ENCODE measurements around the gene RPS14.
"Not testable (repeated sequence)": the region's sequence is repeated elsewhere in the genome, so short reads cannot be mapped to it uniquely, and the experiment has no call there.

Gene RPS14

DNA sequence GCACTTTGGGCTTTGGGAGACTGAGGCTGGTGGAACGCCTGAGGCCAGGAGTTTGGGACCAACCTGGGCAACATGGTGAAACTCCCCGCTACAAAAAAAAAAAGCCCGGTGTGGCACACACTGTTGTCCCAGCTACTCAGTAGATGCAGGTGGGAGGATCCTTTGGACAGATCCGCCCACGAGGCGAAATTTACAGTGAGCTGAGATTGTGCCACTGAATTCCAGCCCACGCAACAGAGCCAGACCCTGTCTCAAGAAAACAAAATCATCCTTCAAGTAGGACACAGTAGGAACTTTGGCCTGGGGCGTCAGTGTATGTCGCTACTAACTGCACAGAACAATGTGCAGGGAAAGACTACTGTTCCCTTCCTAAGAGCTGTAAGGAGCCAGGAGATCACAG is 4.8 kb downstream of the RPS14 start:
- no peak for DNase-seq (ENCODE audit: low spot score)

DNA sequence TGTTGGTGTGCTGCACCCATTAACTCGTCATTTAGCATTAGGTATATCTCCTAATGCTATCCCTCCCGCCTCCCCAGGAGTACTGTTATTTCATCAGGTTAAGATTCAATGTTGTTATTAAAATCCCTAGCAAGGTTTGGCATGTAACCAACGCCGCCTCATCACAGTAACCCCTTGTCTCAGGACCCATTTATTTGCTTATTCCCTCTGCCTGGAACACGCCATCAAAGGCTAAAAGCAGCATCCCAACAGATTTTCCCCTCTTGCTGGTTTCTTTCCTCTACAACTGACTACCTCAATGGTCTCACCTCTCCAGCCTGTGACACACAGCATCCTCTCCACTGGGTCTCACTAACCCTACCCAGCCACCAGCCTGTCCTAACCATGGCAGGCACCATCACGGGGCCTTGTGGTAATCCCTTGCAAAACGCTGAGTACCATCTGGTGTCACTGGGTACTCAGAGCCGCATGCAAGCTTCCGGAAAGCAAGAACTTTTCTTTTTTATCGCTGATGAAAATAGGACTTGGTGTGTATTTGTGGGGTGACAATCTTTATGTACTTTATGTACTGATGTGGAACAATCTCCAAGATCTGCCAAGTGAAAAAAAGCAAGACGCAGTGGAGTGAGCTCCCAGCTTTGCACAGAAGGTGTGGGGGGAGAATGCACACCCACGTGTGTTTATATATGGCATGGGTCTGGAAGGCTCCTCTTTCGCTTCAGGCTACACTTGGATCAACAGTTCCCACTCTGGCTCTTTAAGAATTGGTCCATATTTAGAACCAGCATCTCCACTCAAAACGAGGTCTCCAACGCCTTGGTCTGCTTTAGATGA is 6.1 kb downstream of the RPS14 start:
- DNase-seq (ENCODE audit: low spot score): peak; percentile 31

DNA sequence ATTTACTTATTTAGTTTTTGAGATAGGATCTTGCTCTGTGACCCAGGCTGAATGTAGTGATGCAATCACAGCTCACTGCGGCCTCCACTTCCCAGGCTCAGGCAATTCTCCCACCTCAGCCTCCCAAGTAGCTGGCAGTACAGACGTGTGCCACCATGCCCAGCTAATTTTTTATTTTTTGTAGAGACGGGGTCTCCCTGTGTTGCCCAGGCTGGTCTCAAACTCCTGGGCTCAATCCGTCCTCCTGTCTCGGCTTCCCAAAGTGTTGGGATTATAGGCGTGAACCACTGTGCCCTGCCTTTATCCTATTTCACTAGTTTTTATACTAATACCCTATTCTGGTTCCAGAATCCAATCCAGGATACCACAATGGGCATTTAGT is 6.8 kb downstream of the RPS14 start:
- no peak for DNase-seq (ENCODE audit: low spot score)

DNA sequence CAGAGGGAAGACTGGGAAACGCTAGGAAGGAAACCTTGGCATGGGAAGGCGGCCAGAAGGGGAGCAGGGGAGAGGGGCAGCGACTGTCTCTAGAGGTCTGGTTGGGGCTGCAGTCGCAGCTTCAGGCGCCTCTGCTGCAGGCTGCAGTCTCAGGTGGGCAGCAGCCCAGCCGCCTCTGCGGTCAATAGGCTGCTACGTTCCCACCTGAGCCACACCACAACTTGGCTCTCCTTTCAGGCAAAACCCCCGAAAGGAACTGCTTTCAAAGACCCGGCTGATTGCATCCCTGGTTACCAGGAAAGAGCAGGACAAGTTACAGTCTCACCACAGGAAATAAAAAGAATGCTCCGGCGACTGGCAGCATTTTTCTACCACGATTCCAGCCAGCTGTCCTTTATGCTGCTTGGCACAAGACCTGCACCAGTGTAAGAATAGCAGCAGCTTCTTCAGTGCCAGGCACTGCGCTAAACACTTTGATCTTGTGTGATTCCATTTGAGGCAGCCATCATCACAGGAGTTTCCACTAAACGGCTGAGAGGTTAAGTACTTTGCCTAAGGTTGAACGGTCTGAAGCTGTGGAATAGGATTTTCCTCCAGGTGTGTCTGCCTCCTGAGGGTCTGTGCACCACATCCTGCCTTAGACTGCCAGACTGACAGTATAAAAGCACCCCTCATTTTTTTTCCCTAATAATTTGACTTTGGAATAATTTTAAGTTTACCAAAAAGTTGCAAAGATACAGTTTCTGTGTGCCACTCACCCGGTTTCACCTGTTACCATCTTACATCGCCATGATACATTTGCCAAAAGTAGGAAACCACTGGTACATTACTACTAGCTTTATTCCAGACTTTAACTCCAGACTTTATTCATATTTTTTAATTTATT is 7.5 kb downstream of the RPS14 start:
- DNase-seq (ENCODE audit: low spot score): peak; percentile 53

DNA sequence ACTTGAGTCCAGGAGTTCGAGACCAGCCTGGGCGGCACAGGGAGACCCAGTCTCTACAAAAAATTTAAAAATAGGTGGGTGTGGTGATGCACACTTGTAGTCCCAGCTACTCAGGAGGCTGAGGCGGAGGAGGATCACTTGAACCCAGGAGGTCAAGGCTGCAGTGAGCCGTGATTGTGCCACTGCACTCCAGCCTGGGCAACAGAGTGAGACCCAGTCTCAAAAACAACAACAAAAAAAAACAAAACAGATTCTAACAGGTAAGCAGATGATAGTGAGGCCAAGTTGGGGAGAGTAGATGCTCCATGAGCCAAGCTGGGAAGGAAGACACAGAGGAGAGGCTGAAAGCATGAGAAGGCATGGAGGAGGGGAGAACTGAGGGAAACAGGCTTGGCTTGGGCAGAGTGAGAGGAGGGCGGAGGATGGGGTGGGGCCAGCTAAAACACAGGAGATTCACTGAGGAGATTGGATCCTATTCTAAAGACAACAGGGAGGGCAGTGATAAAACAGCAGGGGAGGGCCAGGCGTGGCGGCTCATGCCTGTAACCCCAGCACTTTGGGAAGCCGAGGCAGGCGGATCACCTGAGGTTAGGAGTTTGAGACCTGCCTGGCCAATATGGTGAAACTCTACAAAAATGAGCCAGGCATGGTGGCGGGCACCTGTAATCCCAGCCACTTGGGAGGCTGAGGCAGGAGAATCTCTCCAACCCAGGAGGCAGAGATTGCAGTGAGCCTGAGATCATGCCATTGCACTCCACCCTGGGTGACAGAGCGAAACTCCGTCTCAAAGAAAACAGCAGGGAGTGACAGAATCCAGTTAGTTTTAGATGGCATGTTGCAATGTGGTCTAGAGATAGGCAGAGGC is 8.4 kb downstream of the RPS14 start:
- DNase-seq (ENCODE audit: low spot score): peak; percentile 51

- peak; percentile 74 for DNase-seq (ENCODE audit: low spot score)
Measured at GRCh38 chr5:150438873-150439546, 10.5 kb downstream of the RPS14 start.

DNA sequence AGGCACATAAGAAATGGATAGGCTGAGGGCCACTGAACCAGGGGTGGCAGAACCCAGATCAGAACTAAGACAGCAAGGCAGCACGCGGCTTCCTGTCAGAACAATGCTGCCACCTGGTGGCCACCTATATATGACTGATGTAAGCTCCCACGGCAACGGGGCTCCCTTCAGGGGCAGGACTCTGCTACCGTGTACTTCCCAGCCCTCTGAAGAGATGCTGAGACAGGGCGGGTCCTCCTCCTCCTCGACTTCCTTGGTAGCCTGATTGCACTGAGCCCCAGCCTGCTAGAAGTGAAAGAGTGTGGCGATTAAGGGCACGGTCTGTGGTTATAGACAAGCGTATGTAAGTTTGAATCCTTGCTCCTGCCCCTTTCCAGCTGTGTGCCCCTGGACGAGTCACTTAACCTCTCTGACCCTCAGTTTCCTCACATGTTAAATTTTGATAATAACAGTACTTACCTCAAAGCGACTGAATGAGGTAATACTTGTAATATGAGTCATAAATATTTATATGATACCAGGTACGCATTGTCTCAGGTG is 13.3 kb downstream of the RPS14 start:
- DNase-seq (ENCODE audit: low spot score): peak; percentile 92

- no peak for DNase-seq (ENCODE audit: low spot score)
Measured at GRCh38 chr5:150434464-150434863, 15.1 kb downstream of the RPS14 start.

GRCh38 chr5:150431574-150431973 is 18.0 kb downstream of the RPS14 start:
- no peak for DNase-seq (ENCODE audit: low spot score)

GRCh38 chr5:150431048-150431447 is 18.5 kb downstream of the RPS14 start:
- DNase-seq (ENCODE audit: low spot score): no peak

- no peak for DNase-seq (ENCODE audit: low spot score)
Measured at GRCh38 chr5:150429410-150429873, 20.1 kb downstream of the RPS14 start.

DNA sequence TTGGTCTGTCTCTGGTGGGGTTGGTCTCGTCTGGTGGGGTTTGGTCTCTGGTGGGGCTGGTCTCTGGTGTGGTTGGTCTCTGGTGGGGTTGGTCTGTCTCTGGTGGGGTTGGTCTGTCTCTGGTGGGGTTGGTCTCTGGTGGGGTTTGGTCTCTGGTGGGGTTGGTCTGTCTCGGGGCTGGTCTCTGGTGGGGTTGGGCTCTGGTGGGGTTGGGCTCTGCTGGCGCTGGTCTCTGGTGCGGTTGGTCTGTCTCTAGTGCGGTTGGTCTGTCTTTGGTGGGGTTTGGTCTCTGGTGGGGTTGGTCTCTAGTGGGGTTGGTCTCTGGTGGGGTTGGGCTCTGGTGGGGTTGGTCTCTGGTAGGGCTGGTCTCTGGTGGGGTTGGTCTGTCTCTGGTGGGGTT is 20.6 kb downstream of the RPS14 start:
- DNase-seq (ENCODE audit: low spot score): no peak

DNA sequence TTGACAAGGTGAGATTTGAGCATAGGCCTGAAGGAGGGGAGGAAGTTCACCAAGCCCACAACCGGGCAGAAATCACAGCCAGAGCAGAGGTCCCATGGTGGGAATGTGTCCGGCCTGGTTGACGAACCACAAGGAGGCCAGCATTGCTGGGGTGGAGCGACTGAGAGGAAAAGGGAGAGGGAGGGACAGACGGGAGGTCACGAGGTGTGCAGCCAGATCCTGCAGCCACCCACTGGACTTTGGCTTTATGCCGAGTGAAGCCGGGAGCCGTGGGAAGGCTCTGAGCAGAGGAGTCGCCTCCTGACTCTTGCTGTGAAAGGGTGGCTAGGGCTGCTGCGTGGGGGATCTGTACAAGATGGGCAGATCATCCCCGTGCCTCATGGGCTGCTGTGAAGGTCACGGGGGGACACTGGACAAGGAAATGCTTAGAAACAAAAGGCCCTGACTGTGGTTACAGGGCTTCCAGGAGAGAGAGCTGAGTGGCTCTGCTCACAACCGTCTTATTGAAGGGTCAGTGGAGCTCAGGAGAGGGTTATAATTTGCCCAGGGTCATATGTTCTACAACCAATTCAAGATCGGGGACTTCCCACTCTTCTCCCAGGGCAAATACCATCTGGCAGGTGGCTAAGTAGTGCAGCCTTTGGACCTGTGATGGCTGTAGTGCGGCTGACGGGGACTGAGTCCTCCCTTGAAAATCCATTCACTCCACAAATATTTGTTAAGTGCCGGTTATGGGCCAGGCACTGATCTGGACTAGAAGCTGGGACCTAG is 21.2 kb downstream of the RPS14 start:
- DNase-seq (ENCODE audit: low spot score): peak; percentile 50

- DNase-seq (ENCODE audit: low spot score): not testable (repeated sequence)
Measured at GRCh38 chr5:150426165-150426564, 23.4 kb downstream of the RPS14 start.

GRCh38 chr5:150422758-150423157 is 26.8 kb downstream of the RPS14 start:
- DNase-seq (ENCODE audit: low spot score): no peak

DNA sequence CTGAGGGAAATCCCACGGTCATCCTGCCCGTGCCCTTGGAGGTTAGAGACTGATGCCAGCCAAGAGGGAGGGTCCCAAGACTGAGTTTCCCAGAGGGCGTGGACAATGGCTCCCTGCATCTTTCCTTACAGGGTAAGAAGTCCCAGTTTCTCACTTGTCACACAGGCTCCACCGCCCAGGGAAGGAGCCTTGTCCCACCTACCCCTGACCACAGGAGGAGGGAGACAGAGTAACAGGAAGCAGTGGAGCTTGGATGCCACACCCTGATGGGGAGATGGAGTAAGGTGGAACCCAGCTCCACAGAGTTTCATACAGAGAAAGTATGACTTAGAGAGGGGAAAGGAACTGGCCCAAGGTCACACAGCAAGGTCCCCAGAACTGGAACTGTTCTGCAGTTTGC is 27.5 kb downstream of the RPS14 start:
- DNase-seq (ENCODE audit: low spot score): no peak

- no peak for DNase-seq (ENCODE audit: low spot score)
Measured at GRCh38 chr5:150419630-150420270, 29.8 kb downstream of the RPS14 start.

DNA sequence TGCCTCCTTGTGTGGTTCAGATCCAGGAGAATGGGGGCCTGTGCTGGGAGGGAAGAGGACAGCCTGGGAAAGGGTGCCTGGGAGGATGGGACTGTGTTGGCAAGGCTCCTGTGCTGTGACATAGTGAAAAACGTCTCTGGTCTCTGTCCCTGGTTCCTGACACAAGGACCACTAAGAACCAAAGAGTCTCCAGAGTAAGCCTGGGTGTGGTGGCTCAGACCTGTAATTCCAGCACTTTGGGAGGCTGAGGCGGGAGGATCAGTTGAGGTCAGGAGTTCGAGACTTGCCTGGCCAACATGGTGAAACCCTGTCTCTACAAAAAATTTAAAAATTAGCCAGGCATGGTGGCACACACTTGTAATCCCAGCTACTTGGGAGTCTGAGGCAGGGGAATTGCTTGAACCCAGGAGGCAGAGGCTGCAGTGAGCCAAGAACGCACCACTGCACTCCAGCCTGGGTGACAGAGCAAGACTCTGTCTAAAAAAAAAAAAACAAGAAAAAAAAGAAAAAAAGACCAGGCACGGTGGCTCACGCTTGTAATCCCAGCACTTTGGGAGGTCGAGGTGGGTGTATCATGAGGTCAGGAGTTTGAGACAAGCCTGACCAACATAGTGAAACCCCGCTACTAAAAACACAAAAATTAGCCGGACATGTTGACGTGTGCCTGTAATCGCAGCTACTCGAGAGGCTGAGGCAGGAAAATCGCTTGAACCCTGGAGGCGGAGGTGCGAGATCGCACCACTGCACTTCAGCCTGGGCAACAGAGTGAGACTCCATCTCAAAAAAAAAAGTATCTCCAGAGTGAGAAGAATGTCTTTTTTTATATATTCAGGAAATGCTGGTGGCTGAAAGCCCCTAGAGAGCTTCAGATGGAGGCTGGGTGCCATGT is 35.4 kb downstream of the RPS14 start:
- DNase-seq (ENCODE audit: low spot score): not testable (repeated sequence)
